Keratinocyte (primary cell): ENCODE measurements around the gene KAZALD1. TPM values are rescaled to one million over a fixed set of nuclear protein-coding genes. Genes with fewer than 3 reads are reported as not detected.

Source experiments
- DNase-seq: peaks from one replicate; pipeline ENCODE4 v3.0.0-alpha.2; 2011; ENCODE audit warnings: low read depth, missing footprints, low spot score
- FAIRE-seq: peaks from 2 replicates; lab custom pipeline; 2011; peaks lifted over from hg19 to GRCh38; lab: Jason Lieb, UNC
- H2AFZ ChIP-seq: 2 replicates; pipeline ENCODE4 v1.6.0; 2012; ENCODE audit warnings: low read length, control low read depth, inconsistent platforms; ENCODE audit not compliant: control insufficient read depth
- H3K27ac ChIP-seq: 2 replicates; pipeline ENCODE4 v1.5.1; 2011; ENCODE audit warnings: low read length; ENCODE audit not compliant: control insufficient read depth, insufficient read depth
- H3K27me3 ChIP-seq: 3 replicates; pipeline ENCODE4 v1.6.0; 2011; ENCODE audit warnings: low read length; ENCODE audit not compliant: control insufficient read depth, insufficient read depth; ENCODE audit errors: extremely low read depth
- H3K36me3 ChIP-seq, 2 experiments: 2 replicates in 1 of 2; 3 replicates in 1 of 2; pipeline ENCODE4 v1.5.1; 2011; ENCODE audit warnings: low read length in 2 of 2, mild to moderate bottlenecking in 1 of 2; ENCODE audit not compliant: control insufficient read depth in 2 of 2, insufficient read depth in 2 of 2; ENCODE audit errors: extremely low read depth in 1 of 2
- H3K4me1 ChIP-seq: 3 replicates; pipeline ENCODE4 v1.5.1; 2011; ENCODE audit warnings: low read length; ENCODE audit not compliant: control insufficient read depth, insufficient read depth; ENCODE audit errors: extremely low read depth
- H3K4me2 ChIP-seq: 3 replicates; pipeline ENCODE4 v1.6.0; 2011; ENCODE audit warnings: low read depth, low read length; ENCODE audit not compliant: control insufficient read depth, insufficient read depth; ENCODE audit errors: extremely low read depth
- H3K4me3 ChIP-seq, 3 experiments: fragments of 200-600 bp in 1 of 3; sonication (generic) in 1 of 3; 2 replicates in 2 of 3; 3 replicates in 1 of 3; pipeline ENCODE4 v1.5.1; 2011 to 2016; ENCODE audit warnings: low read length in 3 of 3, mild to moderate bottlenecking in 3 of 3, control low read depth in 2 of 3, inconsistent platforms in 1 of 3, low read depth in 1 of 3, mixed read lengths in 1 of 3, mixed run types in 1 of 3, moderate library complexity in 1 of 3; ENCODE audit not compliant: control insufficient read depth in 2 of 3, insufficient read depth in 2 of 3; ENCODE audit errors: extremely low read depth in 1 of 3
- H3K79me2 ChIP-seq: 2 replicates; pipeline ENCODE4 v1.6.0; 2012; ENCODE audit warnings: low read length; ENCODE audit not compliant: control insufficient read depth, insufficient read depth
- H3K9ac ChIP-seq: 3 replicates; pipeline ENCODE4 v1.6.0; 2011; ENCODE audit warnings: low read length; ENCODE audit not compliant: control insufficient read depth, insufficient read depth; ENCODE audit errors: extremely low read depth
- H3K9me1 ChIP-seq: 3 replicates; pipeline ENCODE4 v1.6.0; 2011; ENCODE audit warnings: low read length; ENCODE audit not compliant: control insufficient read depth, insufficient read depth; ENCODE audit errors: extremely low read depth
- H3K9me3 ChIP-seq: 2 replicates; pipeline ENCODE4 v1.5.1; 2012; ENCODE audit warnings: low read depth, low read length; ENCODE audit not compliant: control insufficient read depth
- H4K20me1 ChIP-seq: 3 replicates; pipeline ENCODE4 v1.6.0; 2011; ENCODE audit warnings: low read length; ENCODE audit not compliant: control insufficient read depth, insufficient read depth; ENCODE audit errors: extremely low read depth
- CTCF ChIP-seq, 3 experiments: IDR thresholded peaks in 1 of 3; conservative IDR thresholded peaks in 1 of 3; optimal IDR thresholded peaks in 1 of 3; 2 replicates in 2 of 3; 3 replicates in 1 of 3; pipeline versions ENCODE3 to v1.5.1; 2011; ENCODE audit warnings: low read length in 3 of 3, mild to moderate bottlenecking in 3 of 3, moderate library complexity in 2 of 3, control low read depth in 1 of 3, inconsistent platforms in 1 of 3; ENCODE audit not compliant: insufficient read depth in 2 of 3; ENCODE audit errors: extremely low read depth in 1 of 3
- EZH2 ChIP-seq: IDR thresholded peaks from one replicate; pipeline ENCODE4 v1.6.1; 2012; ENCODE audit warnings: inconsistent platforms, mild to moderate bottlenecking, low read length, moderate library complexity
- dilution Hi-C: fragments of 300-500 bp; cut with MboI; formaldehyde crosslinking; loops from one replicate; pipeline ENCODE4 v1.7.0; 2020; ENCODE audit warnings: low sequenced_read_pairs; ENCODE audit not compliant: extremely low pct_ligation_motif_present
- polyA plus RNA-seq, 5 experiments: library from polyadenylated mRNA; depleted of rRNA in 3 of 5; stranded (reverse) in 3 of 5; stranded (forward) in 1 of 5; unstranded in 1 of 5; fragments of >200 nt; gene quantifications; 1 replicate in 1 of 5; 2 replicates in 3 of 5; 3 replicates in 1 of 5; pipeline versions ENCODE4 v1.2.1 to v1.2.3, GENCODE V29; 2011 to 2012; ENCODE audit warnings: missing spikeins in 2 of 5, low read depth in 1 of 5, low replicate concordance in 1 of 5

Gene KAZALD1
- polyA plus RNA-seq, 1 donor (not counting 4 experiments of a cell fraction or from before 2014, with no cell fraction given), result 0.08 TPM

GRCh38 chr10:101071885-101072433 lies 10.2 kb downstream of the KAZALD1 start:
- Histone ChIP-seq H3K27ac (no peak overlapping the region), H3K9ac (no peak overlapping the region), H2AFZ (no peak overlapping the region), H3K79me2 (no peaks in the 10 kb centered on the region), H3K9me1 (no peaks in the 10 kb centered on the region), H3K4me2 (no peak overlapping the region), H3K4me1 (no peaks in the 10 kb centered on the region), H3K9me3 (no peaks in the 10 kb centered on the region), H4K20me1 (no peaks in the 10 kb centered on the region), H3K27me3 (peaks cover 37% of the 10 kb centered on the region), H3K4me3 (no peak overlapping the region), H3K36me3 (no peaks in the 10 kb centered on the region)
- dilution Hi-C loops, result no loop called here
- FAIRE-seq, result no peak
- no peak for TF ChIP-seq EZH2
- no peak for TF ChIP-seq CTCF (optimal IDR thresholded peaks at IDR 0.05 in 1 of 3, IDR thresholded peaks at IDR 0.05 in 1 of 3, conservative IDR thresholded peaks at IDR 0.05 in 1 of 3; ENCODE audit: extremely low read depth in 1 of 3, insufficient read depth in 2 of 3, low read length in 3 of 3)
- no peak for DNase-seq

DNA sequence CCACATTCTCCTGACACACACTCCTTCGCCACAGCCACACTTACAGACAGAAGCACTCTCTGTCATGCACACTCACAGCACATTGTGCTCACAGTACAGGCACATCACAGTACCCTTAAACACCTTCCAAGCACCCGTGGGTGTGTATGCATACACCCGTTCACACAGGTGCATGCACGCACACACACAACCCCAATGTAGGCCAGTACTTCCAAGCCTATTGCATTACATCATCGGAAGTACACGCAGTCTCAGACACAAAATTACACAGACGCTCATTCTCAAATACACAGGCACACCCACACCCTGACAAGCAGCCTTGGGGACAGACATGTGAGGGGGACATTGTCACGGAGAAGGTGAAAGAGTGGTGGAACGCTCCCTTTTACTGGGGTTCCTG lies 11.1 kb downstream of the KAZALD1 start:
- Histone ChIP-seq H3K79me2 (no peaks in the 10 kb centered on the region), H3K9me3 (no peaks in the 10 kb centered on the region), H3K27me3 (peaks cover 37% of the 10 kb centered on the region), H3K9me1 (no peaks in the 10 kb centered on the region), H3K27ac (no peak overlapping the region), H3K4me3 (no peak overlapping the region), H3K4me2 (no peak overlapping the region), H3K36me3 (no peaks in the 10 kb centered on the region), H4K20me1 (no peaks in the 10 kb centered on the region), H3K9ac (no peak overlapping the region), H3K4me1 (no peaks in the 10 kb centered on the region), H2AFZ (no peak overlapping the region)
- DNase-seq (no peak), FAIRE-seq (no peak)
- dilution Hi-C loops, result no loop called here
- no peak for TF ChIP-seq CTCF (optimal IDR thresholded peaks at IDR 0.05 in 1 of 3, IDR thresholded peaks at IDR 0.05 in 1 of 3, conservative IDR thresholded peaks at IDR 0.05 in 1 of 3; ENCODE audit: extremely low read depth in 1 of 3, insufficient read depth in 2 of 3, low read length in 3 of 3)
- no peak for TF ChIP-seq EZH2
